ENCODE measurements around the gene UGDH.

- TF ChIP-seq SUZ12 (IDR thresholded peaks at IDR 0.05; ENCODE audit: extremely low read depth, insufficient read depth, insufficient read length) (no peak), YY1 (IDR thresholded peaks at IDR 0.05; ENCODE audit: insufficient read depth, insufficient read length) (no peak), ZNF274 (IDR thresholded peaks at IDR 0.05; ENCODE audit: low read depth, low read length) (no peak)
Measured at GRCh38 chr4:39527296-39528060, at the start of gene UGDH.
